Medulla oblongata (tissue), 1 donor: Measurements from ENCODE around the gene NFASC.

ENCODE experiments used
- DNase-seq: peaks from one replicate; pipeline ENCODE4 v3.0.0-alpha.2; 2015; ENCODE audit errors: extremely low spot score

Gene NFASC

DNA sequence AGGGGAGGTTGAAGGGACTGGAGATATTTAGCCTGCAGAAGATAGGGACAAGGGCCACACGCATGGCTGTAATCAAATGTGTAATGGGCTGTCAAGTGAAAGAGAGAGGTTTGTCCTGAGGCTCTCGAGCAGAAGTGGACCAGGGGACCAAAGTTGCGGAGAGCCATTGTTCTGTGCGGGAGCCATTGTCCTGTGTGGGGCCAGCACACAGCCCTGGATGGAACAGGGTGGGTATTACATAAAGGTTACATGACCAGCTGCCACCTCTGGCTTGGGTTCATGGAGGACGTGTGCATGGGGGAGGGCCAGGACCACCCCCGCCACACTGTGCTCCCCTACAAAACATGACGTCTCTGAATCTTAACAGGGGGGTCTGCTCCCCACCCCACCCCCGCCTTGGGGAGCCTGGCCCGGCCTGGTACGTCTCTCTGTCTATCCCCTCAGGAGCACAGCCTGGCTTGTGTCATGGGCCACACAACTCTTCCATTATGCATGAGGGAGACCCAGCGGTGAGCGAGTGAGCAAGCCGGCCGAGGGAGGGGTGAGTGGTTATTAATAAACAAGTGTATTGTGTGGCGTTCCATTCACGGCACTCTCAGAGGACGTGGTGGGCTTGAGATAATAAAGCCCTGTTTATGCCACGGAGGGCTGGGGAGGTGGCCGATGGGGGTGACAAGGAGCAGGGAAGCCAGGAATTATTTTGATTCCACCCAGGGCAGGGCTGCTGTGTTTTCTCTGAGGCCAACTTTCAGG lies at the start of gene NFASC:
NFASC (plus strand) TSS at position 703 of the 753 bp plus-strand sequence. CDS start 73,454 bp downstream, outside the sequence.
- DNase-seq: peak; percentile 86

DNA sequence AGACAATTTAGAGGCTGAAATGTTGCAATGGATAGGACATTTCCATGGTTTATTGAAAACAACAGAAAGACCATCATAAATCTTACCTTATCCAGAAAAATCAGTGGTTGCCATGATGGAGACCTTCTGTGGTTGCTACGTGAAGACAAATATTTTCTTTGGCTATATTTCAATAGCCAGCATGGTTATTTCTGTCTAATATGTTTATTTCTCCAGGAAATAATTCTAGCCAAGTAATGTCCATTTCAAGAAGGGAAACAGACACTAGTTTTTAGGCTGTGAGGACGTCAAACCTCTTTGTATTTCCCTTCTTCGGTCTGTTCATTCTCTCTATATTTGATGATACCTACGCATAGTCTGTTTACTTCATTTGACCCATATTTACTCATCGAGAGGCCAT lies 49.2 kb upstream of the NFASC start:
- DNase-seq: no peak

DNA sequence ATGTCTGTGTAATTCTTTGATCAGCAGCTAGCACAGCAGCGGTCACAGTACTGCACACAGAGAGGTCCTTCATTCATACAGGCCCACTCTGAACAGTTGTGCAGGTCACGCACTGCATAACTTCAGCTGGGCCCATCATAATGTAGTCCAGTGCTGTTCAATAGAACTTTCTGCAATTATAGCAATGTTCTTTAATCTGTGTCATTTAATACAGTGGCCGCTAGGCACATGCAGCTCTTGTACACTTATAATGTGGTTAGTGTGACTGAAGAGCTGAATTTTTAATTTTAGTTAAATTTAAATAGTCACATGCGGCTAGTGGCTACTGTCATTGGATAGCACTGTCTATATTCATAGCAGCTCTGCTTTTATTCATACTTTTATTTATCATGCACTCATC lies 48.7 kb upstream of the NFASC start:
- peak; percentile 32 for DNase-seq

DNA sequence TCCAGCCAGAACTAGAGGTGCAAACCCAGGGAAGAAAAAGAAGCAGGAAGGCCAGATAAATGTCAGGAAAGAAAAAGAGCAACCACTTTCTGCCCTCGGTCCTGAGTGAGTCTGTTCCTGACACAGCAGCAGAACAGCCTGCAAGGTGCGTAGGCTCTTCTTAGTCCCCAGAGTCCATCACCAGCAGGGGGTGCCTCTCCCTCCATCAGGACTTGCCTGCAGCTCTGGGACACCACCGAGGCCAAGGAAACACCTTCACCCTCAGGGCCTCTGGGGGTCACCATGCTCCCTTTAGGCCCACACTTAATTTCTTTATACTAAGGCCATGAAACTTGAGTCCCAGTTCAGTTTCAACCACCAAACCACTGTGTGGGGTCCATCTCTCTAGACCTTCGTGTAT lies 43.7 kb upstream of the NFASC start:
- DNase-seq: peak; percentile 48

DNA sequence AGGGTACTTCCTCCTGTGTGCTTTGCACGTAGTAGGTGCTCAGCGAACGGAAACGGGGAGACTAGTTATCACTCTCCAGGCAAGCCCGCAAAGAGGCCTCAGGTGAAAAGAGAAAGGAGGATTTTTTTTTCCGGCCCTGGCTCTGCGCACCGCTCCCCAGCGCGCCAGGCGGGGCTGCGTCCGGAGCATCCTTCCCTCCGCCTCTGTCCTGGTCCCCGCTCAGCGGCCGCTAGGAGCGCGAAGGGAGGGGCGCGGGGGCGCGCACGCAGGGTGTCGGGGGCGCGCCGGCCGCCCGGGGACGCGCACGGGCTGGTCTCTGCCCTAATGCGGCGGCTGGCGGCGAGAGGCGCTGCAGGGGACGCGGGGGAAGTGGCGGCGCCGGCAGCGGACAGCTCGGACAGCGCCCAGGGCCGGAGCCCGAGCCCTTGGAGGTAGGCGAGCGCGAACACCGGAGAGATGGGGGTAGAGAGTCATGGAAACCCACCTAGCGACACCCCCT lies 42.3 kb upstream of the NFASC start:
- DNase-seq: peak; percentile 85

DNA sequence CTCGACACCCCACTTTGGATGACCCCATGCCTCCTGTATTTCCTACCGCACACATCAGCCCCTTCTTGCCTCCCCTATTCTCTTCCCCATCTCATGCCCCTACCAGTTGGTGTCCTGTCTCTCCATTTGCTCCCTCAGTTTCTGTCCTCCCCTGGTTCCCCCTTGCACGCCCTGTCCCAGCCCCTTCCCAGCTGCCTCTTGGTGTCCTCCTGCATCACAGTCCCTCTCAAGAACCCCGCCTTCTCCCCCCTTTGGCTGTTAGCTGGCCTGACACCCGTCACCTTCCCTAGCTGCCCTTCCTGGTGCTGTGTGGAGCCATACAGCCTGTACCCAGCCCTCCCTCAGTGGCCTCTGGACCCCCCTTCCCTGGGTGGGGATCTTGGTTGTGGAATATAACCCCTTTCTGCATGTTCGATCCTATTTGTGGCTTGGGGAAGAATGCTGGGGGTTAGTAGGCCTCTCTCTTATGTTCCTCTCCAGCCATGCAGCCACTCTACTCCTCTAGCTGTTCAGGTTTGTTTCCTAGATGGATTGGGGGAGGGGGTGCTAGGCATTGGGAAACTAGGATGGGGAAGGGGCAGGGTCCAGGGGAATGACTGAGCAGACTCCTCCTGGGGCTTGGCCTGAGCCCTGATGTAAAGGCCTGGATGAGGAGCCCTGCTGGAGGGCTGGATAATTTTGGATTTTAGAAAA lies 41.4 kb upstream of the NFASC start:
- peak; percentile 70 for DNase-seq

DNA sequence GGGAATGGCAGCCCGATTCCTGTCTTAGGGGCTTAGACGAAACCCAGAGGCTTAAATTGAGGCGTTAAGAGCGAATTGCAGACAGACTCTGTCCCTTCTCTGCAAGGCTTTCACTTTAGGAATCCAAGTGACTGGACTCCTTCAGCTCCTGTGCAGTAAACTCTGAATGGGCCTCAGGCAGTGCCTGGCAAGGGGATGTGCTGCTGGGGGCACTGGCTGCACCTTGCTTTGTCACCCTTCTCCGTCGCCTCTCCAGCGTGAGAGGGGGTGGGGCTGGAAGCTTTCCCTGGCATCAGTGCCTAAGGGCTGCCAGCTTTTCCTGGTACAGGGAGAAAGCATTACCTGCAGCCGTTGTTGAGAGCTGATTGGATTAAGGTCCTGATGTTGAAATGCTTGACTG lies 39.9 kb upstream of the NFASC start:
- DNase-seq: peak; percentile 56

DNA sequence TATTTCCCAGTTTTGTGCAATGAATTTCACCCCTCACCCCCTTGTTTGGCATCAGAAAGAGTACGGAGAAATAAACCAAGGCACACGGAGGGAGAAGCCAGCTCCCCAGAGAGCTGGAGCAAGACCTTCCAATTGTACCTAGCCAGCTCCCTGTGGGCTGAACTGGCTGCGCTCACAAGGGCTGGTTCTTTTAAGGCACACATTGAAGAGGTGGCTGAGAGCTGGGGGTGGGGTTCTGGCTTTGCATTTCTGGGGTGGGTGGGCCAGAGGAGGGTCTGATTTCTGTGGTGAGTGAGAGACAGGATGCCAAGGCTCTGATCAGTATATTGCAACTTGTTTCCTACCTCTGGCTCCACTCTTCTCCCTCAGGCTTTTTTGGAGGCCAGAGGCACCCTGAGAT lies 39.5 kb upstream of the NFASC start:
- DNase-seq: no peak

DNA sequence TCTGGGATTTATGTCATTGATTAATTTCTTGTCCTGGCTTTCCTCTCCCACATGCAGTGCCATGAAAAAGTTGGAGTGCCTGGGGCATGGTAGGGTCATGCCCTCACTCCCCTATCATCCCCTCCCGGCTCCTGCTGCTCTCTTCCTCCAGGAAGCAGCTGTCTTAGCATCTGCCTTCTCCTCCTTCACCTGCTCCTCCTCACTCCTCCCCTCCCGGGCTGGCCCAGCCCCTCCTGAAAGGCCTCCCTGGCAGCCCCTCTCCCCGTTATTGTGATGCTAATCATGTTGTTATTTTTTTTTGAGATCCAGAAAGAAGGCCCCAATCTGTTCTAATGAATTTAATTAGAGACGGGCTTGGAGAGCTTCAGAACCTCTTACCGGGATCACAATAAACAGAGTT lies 36.3 kb upstream of the NFASC start:
- no peak for DNase-seq

DNA sequence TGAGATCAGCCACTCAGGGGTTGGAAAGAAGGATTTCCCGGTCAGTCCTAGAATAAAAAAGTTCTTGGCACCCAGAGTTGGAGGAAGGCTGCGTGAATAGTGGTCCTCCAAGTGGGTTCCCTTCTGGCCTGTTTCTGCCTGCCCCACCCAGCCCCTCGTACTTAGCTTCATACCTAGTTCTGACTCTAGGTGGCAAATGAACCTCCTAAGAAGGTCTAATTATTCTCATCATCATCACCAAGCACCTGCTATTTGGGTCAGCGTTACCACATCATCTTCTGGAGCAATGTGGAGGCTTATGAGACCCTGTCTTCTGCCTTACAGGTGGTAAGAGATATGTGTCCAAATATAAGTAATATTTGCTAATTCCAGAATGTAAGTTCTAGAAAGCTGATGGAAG lies 35.9 kb upstream of the NFASC start:
- no peak for DNase-seq

DNA sequence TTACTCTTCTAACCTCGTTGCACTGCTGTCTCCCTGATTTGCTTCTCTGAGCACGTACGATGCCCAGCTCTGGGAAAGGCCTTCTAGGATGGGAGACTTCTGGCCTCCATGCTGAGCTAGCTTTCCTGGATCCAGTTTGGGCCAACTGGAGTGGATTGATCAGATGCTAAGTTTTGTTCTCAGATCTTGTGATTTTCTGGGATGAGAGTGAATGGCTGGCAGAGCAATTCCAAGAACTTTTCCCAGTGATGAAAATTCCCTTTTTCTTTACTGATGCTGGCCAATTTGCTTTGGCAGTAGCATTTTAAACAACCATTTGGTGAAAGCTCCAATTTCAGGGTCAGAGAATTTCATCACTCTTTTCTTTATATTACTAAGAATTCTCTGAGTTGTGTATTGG lies 34.9 kb upstream of the NFASC start:
- peak; percentile 73 for DNase-seq

DNA sequence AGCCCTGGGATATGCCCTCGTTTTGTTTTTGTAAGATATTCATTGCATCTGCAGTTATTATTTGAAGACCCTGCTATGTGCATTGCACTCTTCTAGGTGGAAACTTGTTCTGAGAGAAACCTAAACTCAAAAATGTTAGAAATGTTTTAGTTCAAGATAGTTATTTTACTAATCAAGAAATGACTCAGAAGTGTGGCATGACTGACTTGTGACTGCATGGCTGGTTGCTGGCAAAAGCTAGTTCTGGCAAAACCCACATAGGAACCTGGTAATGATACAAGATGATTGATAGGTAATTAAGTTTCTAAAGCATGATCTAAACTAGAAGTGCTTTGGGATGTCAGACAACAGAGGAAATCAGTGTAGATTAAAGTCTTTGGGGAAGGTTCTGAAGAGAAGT lies 33.8 kb upstream of the NFASC start:
- DNase-seq: no peak

DNA sequence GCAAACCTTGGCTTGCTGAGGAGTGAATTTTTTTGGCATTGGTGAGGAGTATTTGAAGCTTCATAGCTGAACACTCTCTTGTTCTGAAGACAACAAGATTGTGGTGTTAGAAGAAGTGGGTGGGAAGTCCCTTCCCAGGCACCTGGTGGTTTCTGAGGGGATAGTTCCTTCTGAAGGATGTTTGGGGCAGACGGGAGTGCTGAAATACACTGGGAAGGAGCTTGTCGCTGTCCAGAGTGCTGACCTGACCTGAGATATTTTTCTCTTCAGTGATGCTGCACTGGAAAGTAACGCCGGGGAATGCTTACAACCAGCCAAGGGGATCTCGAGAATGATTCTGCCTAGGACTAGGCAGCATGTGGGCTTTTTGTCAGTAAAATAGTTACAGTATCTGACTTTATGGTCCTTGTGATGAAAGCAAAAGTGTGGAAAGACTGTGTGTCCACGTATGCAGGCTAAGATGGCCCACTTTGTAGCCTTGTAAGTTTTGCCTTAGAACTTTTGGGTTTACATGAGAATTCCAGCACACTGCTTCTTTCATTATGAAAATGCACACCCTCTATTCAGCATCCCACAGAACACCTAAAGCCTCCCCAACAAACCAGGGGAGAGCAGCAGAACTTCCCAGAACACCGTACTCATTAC lies 33.1 kb upstream of the NFASC start:
- DNase-seq: peak; percentile 71

DNA sequence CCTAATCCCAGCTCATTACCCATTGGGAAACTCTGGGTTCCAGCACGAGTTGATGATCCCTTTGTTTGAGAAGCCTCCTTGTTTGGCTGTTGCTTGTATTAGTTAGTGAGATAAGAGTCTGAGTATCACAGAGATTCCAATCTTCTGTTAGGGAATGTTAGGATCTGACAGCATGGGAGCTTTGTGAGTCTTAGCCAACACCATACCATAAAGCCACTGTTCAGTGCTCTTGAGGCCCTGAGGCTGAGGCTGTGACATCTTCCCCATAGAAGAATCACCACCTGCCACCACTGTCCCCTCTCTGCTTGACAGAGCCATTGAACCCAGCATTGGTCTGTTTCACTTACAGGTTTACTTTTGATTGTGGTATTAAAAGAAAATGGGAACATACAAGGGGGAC lies 29.3 kb upstream of the NFASC start:
- DNase-seq: no peak

DNA sequence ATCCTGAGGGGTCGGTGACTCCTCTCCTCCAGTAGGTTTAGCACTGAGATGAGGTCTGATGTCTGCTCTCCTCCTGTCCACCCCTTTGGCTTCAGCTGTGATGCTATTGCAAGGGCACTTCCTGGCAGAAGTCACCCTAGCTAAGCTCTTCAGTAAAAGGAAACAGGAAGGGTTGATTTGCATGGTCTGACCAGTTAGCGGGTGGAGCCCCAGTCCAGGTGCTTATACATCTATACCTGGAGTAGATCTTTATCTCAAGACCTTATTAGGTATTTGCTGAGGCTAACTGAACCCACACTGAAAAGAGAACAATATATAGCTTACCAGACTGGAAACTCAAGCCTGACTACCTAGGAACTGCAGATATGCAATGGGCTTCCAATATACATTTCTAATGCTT lies 28.9 kb upstream of the NFASC start:
- DNase-seq: no peak

DNA sequence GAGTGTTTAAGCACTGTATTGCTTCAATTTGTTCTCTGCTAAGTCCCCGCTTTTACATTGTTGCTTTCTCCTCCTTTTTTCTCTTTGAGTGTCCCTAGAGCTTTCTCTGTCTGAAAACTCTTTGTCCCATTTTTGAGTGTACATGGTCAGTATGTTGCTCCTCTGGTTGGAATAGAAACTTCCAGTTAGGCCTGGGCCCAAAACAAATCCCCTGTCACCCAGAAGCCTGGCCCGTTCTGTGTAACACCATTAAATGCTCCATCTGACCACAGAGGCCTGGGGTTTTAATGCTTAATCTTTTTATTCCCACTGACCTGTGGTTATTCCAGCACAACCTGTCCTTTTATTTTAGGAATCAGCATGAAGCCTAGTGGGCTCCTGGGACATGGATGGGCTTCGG lies 28.3 kb upstream of the NFASC start:
- no peak for DNase-seq

DNA sequence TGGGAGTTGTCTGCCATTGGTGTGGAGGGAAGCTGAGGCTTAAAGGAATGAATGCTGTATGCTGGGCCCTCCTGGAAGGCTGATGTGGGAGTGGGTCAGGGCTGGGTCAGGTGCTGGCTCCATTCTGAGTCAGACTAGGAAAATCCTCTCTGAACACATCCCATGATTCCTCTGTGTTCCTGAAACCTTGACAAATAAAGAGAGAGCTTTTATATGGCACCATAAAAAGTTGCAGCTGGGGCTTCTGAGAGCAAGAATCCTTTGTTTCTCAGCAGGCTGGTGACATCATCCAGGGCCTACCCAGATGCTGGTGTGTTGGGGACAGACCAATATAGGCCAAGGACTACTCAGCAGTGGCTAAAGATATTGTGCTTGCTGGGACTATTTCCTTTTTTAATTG lies 27.8 kb upstream of the NFASC start:
- peak; percentile 91 for DNase-seq

DNA sequence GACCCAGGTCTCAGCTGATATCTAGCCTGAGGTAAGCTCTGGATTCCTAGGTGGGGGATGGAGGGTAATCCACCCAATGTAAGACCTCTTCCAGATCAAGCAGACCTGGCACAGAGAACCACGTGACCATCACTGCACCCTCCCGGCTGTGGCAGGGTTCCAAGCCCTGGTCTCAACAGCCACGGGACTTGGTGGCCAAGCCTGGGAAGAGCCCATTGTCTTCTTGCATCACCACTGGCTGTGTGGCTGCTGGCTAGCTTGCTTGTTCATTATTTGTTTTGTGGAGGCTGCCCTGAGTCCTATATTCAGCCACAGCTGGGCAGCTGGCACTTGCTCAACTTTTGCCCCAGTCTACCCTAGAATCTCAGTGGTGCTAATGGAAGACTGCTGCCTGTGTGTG lies 24.1 kb upstream of the NFASC start:
- DNase-seq: peak; percentile 90

DNA sequence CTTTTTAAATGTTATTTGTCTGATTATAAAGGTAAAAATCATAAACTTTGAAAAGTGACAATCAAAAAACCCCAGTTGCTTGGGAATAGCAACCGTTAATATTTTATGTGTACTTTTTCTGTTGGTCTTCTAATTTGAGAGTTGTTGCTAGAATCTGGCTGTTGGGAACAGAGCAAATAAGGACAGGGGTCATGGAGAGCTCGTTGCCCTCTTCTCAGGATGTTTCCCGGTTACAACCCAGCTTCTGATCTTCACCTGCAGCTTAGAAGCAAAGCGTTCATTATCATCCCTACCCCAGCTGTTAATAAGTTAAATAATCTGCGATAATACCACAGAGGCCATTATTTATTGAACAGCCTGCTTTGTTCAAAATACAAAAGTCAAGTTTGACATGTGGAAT lies 22.1 kb upstream of the NFASC start:
- DNase-seq: no peak

DNA sequence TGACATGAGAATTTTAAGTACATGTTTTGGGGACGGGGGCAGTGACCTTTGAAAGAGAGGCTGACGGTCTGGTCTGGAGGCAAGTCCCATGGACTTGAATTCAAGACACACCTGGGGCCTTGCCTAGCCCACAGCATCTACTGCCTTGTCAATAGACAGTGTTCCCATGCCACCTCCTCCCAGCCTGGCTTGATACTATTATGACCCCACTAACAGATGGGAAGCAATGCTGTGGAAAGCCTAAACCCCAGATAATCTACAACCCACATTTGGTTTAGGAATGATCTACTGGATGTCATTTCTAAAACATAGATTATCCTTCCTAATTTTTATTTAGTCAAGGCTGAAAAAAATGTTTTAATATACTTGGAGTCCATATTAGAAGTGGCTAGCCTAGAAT lies 17.8 kb upstream of the NFASC start:
- DNase-seq: no peak

DNA sequence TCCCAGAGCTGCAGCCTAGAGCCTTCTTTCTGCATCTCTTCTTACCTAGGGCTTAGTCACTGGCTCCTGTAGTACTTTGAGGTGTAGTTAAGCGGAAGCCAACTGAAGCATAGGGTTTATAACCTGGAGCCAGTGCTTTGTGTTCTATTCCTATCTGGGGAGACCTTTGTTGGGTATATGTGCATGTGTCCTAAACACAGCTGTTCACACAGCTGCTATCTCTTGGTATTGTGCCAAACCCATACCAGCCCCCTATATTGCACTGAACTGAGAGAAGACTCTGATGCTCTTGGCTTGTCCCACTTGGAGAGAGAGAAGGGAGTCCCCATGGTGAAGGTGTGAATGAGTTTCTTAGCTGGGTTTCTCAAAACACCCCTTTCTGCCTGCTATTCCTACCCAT lies 17.2 kb upstream of the NFASC start:
- DNase-seq: no peak

DNA sequence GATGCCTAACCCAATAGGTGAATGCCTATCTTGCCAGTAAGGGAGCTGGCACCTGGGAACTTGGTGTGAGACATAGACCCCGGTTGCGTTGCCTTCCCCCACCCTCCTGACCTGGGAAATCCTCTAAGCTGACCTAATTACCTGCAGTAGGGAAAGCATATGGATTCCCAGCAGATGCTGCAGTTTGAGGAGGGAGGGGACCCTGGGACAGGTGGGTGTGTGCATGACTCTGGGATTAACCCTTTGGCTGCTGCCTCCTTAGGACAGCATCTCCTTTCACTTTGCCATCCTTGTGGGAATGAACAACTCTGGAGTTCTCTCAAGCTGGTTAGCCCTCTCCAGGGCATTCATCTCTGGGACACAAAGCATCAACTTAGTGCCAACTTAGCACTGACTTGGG lies 16.4 kb upstream of the NFASC start:
- no peak for DNase-seq

DNA sequence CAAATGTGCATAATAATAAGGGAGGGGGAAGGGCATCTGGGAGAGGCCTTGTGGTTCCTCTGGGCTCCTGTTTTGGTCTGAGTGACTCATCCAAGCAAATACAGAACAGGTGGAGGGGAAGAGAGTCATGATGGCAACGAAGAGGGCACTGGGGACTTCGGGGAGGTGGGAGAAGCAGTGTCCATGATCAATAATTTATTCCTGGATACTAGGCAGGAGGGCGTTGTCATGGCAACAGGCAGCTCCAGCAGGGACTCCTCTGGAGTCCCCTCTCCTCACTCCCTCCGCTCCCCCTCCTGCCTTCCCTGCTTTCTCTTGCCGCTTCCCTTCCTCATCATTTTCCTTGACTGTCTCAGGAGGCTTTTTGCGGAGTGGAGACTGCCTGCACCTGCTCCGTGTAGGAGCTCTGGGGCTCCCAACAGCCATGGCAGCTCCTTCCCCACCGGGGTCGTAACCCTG lies 12.3 kb upstream of the NFASC start:
- no peak for DNase-seq
